K562 (cell line): ENCODE data around the gene PPP1R17. TPM values are rescaled to one million over a fixed set of nuclear protein-coding genes. Genes with fewer than 3 reads are reported as not detected.
A peak's percentile ranks its signal among the peaks of the same experiment; 100 is the strongest.

Experiments
- ATAC-seq: fragments of 200-7000 bp; cut with Tn5 transposase; 3 replicates; pipeline ENCODE4 v1.9.1; 2020; ENCODE audit warnings: moderate library complexity
- BruUV-seq: library from RNA; stranded (reverse); fragments of 400-500 nt; replicated peaks from 2 replicates; lab custom pipeline; 2021; lab: Mats Ljungman, UMichigan
- CTCF ChIA-PET: fragments of 300-600 bp; formaldehyde crosslinking; extraction: SDS; loops from one replicate; lab custom pipeline; 2021; ENCODE audit warnings: low intra/inter-chr PET ratio; lab: Yijun Ruan, JAX
- POLR2A ChIA-PET: fragments of 300-600, 350-650 bp; sonication (Branson Sonifier 250); formaldehyde crosslinking; extraction: SDS; loops from one replicate; lab custom pipeline; 2021; ENCODE audit warnings: antibody characterized with exemption, inconsistent platforms; lab: Yijun Ruan, JAX
- DNase-seq, 4 experiments: peaks; one replicate each; pipeline versions ENCODE4 v3.0.0 to v3.0.0-alpha.2; 2011 to 2018; ENCODE audit warnings: low spot score in 3 of 4, mixed read lengths in 3 of 4; ENCODE audit errors: extremely low read depth in 1 of 4
- FAIRE-seq: peaks from 2 replicates; lab custom pipeline; 2011; peaks lifted over from hg19 to GRCh38; lab: Jason Lieb, UNC
- H2AFZ ChIP-seq: 2 replicates; pipeline ENCODE4 v1.6.0; 2011; ENCODE audit warnings: low read depth, low read length, control low read depth, inconsistent platforms
- H3K27ac ChIP-seq: fragments of 200-600 bp; 3 replicates; pipeline ENCODE4 v1.8.0; 2011; ENCODE audit warnings: low read depth, mild to moderate bottlenecking, control low read depth, inconsistent platforms, low read length, moderate library complexity, mixed read lengths; ENCODE audit errors: extremely low read depth
- H3K27me3 ChIP-seq, 2 experiments: fragments of 300-600 bp in 1 of 2; 2 replicates in 1 of 2; 3 replicates in 1 of 2; pipeline versions ENCODE4 v1.6.0 to v1.8.0; 2011; ENCODE audit warnings: inconsistent platforms in 2 of 2, low read length in 2 of 2, mild to moderate bottlenecking in 1 of 2, mixed read lengths in 1 of 2, moderate library complexity in 1 of 2; ENCODE audit not compliant: control insufficient read depth in 2 of 2, insufficient read depth in 2 of 2
- H3K36me3 ChIP-seq: fragments of 300-600 bp; 3 replicates; pipeline ENCODE4 v1.8.0; 2011; ENCODE audit warnings: mild to moderate bottlenecking, low read length, inconsistent platforms; ENCODE audit not compliant: control insufficient read depth, insufficient read depth
- H3K4me1 ChIP-seq, 2 experiments: fragments of 200-600 bp in 1 of 2; replicated peaks in 1 of 2; 2 replicates in 1 of 2; 3 replicates in 1 of 2; pipeline versions ENCODE4 v1.5.1 to v1.8.0; 2011; ENCODE audit warnings: inconsistent platforms in 2 of 2, low read length in 2 of 2, mild to moderate bottlenecking in 1 of 2, mixed read lengths in 1 of 2, moderate library complexity in 1 of 2; ENCODE audit not compliant: control insufficient read depth in 2 of 2, insufficient read depth in 2 of 2
- H3K4me2 ChIP-seq: 2 replicates; pipeline ENCODE4 v1.6.1; 2011; ENCODE audit warnings: low read length, control low read depth, inconsistent platforms, mixed read lengths; ENCODE audit not compliant: insufficient read depth
- H3K4me3 ChIP-seq: fragments of 200-600 bp; sonication (generic), shearing (Covaris generic); 2 replicates; pipeline ENCODE4 v1.5.1; 2016; ENCODE audit warnings: control low read depth, inconsistent platforms
- H3K79me2 ChIP-seq: fragments of 200-600 bp; 3 replicates; pipeline ENCODE4 v1.8.0; 2011; ENCODE audit warnings: low read length, inconsistent platforms; ENCODE audit not compliant: control insufficient read depth, insufficient read depth
- H3K9ac ChIP-seq, 2 experiments: 2 replicates each; pipeline versions ENCODE4 v1.6.0 to v1.6.1; 2011; ENCODE audit warnings: low read depth in 2 of 2, low read length in 2 of 2, control low read depth in 1 of 2, inconsistent platforms in 1 of 2, mild to moderate bottlenecking in 1 of 2, mixed read lengths in 1 of 2; ENCODE audit not compliant: insufficient read depth in 1 of 2
- H3K9me1 ChIP-seq: one replicate; pipeline ENCODE4 v1.6.0; 2011; ENCODE audit warnings: inconsistent platforms, mild to moderate bottlenecking, low read length, moderate library complexity; ENCODE audit not compliant: control insufficient read depth, insufficient read depth
- H3K9me3 ChIP-seq: replicated peaks from 2 replicates; pipeline ENCODE4 v1.5.1; 2011; ENCODE audit warnings: low read depth, low read length, inconsistent platforms; ENCODE audit not compliant: control insufficient read depth, insufficient read depth
- H4K20me1 ChIP-seq: replicated peaks from 2 replicates; pipeline ENCODE4 v1.6.1; 2011; ENCODE audit warnings: low read length, inconsistent platforms, mixed read lengths; ENCODE audit not compliant: control insufficient read depth, insufficient read depth
- CBX1 ChIP-seq: sonication (generic); IDR thresholded peaks from 2 replicates; pipeline ENCODE4 v1.6.1; 2016; ENCODE audit warnings: antibody characterized with exemption, low read depth, mild to moderate bottlenecking
- CLOCK ChIP-seq: fragments of 250-450 bp; sonication (Bioruptor Pico); IDR thresholded peaks from 2 replicates; pipeline ENCODE4 v1.4.0; 2020; ENCODE audit warnings: mild to moderate bottlenecking, moderate library complexity, borderline replicate concordance
- CTCF ChIP-seq, 3 experiments: IDR thresholded peaks in 2 of 3; conservative IDR thresholded peaks in 1 of 3; 2 replicates each; pipeline ENCODE4 v1.5.1; 2011 to 2012; ENCODE audit warnings: low read length in 3 of 3, mild to moderate bottlenecking in 3 of 3, control low read depth in 2 of 3, improper control_type of control experiment in 1 of 3, inconsistent platforms in 1 of 3, low read depth in 1 of 3, mixed read lengths in 1 of 3, moderate library complexity in 1 of 3; ENCODE audit not compliant: insufficient read depth in 2 of 3
- GATA2 ChIP-seq: sonication (generic); formaldehyde crosslinking; IDR thresholded peaks from 2 replicates; pipeline ENCODE4 v1.4.0; 2020; ENCODE audit warnings: mild to moderate bottlenecking, missing genetic modification reagents
- NEUROD1 ChIP-seq: fragments of 150-350 bp; IDR thresholded peaks from 2 replicates; pipeline ENCODE4 v1.6.1; 2014; ENCODE audit warnings: borderline replicate concordance, low read length, low read depth; ENCODE audit not compliant: partially characterized antibody
- RERE ChIP-seq: sonication (generic); formaldehyde crosslinking; IDR thresholded peaks from 2 replicates; pipeline ENCODE4 v1.8.0; 2023; ENCODE audit warnings: missing genetic modification reagents, mild to moderate bottlenecking, borderline replicate concordance
- ZFX ChIP-seq: sonication (generic); formaldehyde crosslinking; IDR thresholded peaks from 2 replicates; pipeline ENCODE4 v1.8.0; 2022; ENCODE audit warnings: mild to moderate bottlenecking, missing genetic modification reagents, moderate library complexity
- WGBS: fragments of 100-300 bp; shearing (Covaris generic); methylation state at CpG from one replicate; pipeline ENCODE4 v1.1.6; 2016; ENCODE audit warnings: low coverage, mixed read lengths; ENCODE audit not compliant: insufficient coverage; ENCODE audit errors: missing lambda C conversion rate; 5-methylcytosine and 5-hydroxymethylcytosine counted together
- in situ Hi-C: fragments of 300-500 bp; cut with MboI; formaldehyde crosslinking; loops from 4 replicates; pipeline ENCODE4 v1.15.0; 2018; ENCODE audit warnings: inconsistent platforms, mixed read lengths
- intact Hi-C: fragments of 100-400 bp; cut with micrococcal nuclease; formaldehyde crosslinking; loops from 2 replicates; pipeline ENCODE4 v1.14.2; 2022
- polyA plus RNA-seq, 8 experiments: library from polyadenylated mRNA; depleted of rRNA in 4 of 8; stranded (reverse) in 5 of 8; unstranded in 3 of 8; fragments of >200 nt; fragmentation: Nextera tagmentation in 2 of 8; fragmentation: Illumina TruSeq in 1 of 8; extraction: Ambion mirVana in 2 of 8; extraction: Trizol in 1 of 8; gene quantifications; 2 replicates each; pipeline versions ENCODE4 v1.2.1 to v1.2.3, GENCODE V29; 2011 to 2014; ENCODE audit warnings: inconsistent platforms in 1 of 8, missing spikeins in 1 of 8
- total RNA-seq, 7 experiments: library from RNA; depleted of rRNA in 6 of 7; stranded (reverse); fragments of >200 nt in 6 of 7; fragmentation: Illumina TruSeq in 2 of 7; extraction: Trizol in 2 of 7; gene quantifications; 2 replicates each; pipeline versions ENCODE4 v1.2.1 to v1.2.3, GENCODE V29; 2011 to 2021; ENCODE audit warnings: low replicate concordance in 1 of 7

The PPP1R17 gene
- total and polyA plus RNA-seq, 9 of the 15 experiments (the other 6 are each of a cell fraction or from before 2014, with no cell fraction given), result not detected

GRCh38 chr7:31729195-31729804 lies 42.3 kb downstream of the PPP1R17 start:
- Histone ChIP-seq H2AFZ (no peak overlapping the region), H4K20me1 (no peaks in the 10 kb centered on the region), H3K4me3 (no peak overlapping the region), H3K4me1 (no peaks in the 10 kb centered on the region), H3K9ac (no peak overlapping the region), H3K9me1 (no peaks in the 10 kb centered on the region), H3K27ac (no peak overlapping the region), H3K27me3 (no peaks in the 10 kb centered on the region; a peak in 2 of 5 replicates), H3K9me3 (no peaks in the 10 kb centered on the region), H3K36me3 (no peaks in the 10 kb centered on the region), H3K4me2 (no peak overlapping the region), H3K79me2 (no peaks in the 10 kb centered on the region)
- ATAC-seq (no peak), FAIRE-seq (no peak), DNase-seq (no peak)
- WGBS, result 0% methylated on average over 3 of the region's 3 CpGs
- POLR2A ChIA-PET, result no interaction called here
- intact Hi-C loops (no loop called here), in situ Hi-C loops (loop anchor here (25.0 kb wide), 1 partner anchor 1058 kb away; no protein-coding TSS in a partner anchor)
- TF ChIP-seq RERE (CRISPR knock-in tag), result no peak
- no peak for TF ChIP-seq CLOCK (CRISPR knock-in tag)
- TF ChIP-seq CBX1, result no peak
- no peak for TF ChIP-seq NEUROD1
- TF ChIP-seq ZFX (CRISPR knock-in tag), result no peak
- TF ChIP-seq GATA2 (CRISPR knock-in tag), result no peak
- TF ChIP-seq CTCF (IDR thresholded peaks at IDR 0.05 in 2 of 3, conservative IDR thresholded peaks at IDR 0.05 in 1 of 3; ENCODE audit: insufficient read depth in 2 of 3, low read depth in 1 of 3, low read length in 3 of 3), result 0 out of 6 replicates have a peak, but pooled peaks of 1 of the 3 experiments have one; percentile 5
- BruUV-seq, result no TSS peak
- CTCF ChIA-PET, result interaction anchor here (0.7 kb wide), 1 partner anchor 620 kb away, joined by 3 read pairs; no protein-coding TSS in a partner anchor
